Right lobe of liver (tissue), 4 donors: ENCODE data around the gene EFCAB10.

ENCODE experiments used
- POLR2A ChIP-seq: fragments of 450-650 bp; IDR thresholded peaks from one replicate; pipeline ENCODE4 v1.6.1; 2017; ENCODE audit warnings: antibody characterized with exemption, mild to moderate bottlenecking
- TF ChIP-seq, protein P1 (sequence below), 4 donors: fragments of 200-600 bp in 3 of 4; fragments of 450-650 bp in 1 of 4; IDR thresholded peaks; one replicate each; pipeline versions ENCODE4 v1.5.1 to v1.8.0; 2016 to 2022; ENCODE audit warnings: antibody characterized with exemption in 4 of 4, mild to moderate bottlenecking in 2 of 4
- donor health status: DM: no; HTN: no; CAD: no.
- donor health status: DM: no; HTN: no; CAD: no.
- donor health status: DM: no; HTN: yes; CAD: no.

DNA sequence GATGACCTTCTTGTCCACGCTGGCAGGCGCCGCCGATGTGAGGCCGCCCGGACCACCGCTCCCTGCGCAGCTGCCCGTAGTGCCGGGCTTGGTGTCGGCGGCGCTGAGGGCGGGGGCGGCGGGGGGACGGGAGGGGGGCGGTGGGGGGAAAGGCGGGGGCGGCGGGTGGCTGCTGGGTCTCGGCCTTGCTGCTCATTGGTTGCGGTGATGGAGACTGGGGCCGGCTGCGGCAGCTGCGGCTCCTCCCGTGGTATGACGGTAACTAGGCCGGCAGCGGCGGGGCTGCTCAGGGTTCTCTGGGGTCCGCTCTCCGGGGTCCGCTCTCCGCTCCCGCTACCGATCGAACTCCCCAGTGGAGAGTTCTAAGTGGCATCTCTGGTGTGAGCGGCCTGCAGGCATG, 1.8 kb upstream of the EFCAB10 start:
- no peak for TF ChIP-seq POLR2A
- TF ChIP-seq, protein P1, sequence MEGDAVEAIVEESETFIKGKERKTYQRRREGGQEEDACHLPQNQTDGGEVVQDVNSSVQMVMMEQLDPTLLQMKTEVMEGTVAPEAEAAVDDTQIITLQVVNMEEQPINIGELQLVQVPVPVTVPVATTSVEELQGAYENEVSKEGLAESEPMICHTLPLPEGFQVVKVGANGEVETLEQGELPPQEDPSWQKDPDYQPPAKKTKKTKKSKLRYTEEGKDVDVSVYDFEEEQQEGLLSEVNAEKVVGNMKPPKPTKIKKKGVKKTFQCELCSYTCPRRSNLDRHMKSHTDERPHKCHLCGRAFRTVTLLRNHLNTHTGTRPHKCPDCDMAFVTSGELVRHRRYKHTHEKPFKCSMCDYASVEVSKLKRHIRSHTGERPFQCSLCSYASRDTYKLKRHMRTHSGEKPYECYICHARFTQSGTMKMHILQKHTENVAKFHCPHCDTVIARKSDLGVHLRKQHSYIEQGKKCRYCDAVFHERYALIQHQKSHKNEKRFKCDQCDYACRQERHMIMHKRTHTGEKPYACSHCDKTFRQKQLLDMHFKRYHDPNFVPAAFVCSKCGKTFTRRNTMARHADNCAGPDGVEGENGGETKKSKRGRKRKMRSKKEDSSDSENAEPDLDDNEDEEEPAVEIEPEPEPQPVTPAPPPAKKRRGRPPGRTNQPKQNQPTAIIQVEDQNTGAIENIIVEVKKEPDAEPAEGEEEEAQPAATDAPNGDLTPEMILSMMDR (IDR thresholded peaks at IDR 0.05) = no peak
